HCT116 (cell line): Measurements from ENCODE around the gene CST8. TPM values are rescaled to one million over a fixed set of nuclear protein-coding genes. Genes with fewer than 3 reads are reported as not detected.

Experiments
- ATAC-seq: fragments of 200-7000 bp; cut with Tn5 transposase; 2 replicates; pipeline ENCODE4 v1.9.1; 2020; ENCODE audit warnings: mild to moderate bottlenecking, moderate library complexity
- BruUV-seq: library from RNA; stranded (reverse); fragments of 400-500 nt; replicated peaks from 2 replicates; lab custom pipeline; 2021; lab: Mats Ljungman, UMichigan
- CTCF ChIA-PET: fragments of 300-600 bp; sonication (Branson Sonifier 250); formaldehyde crosslinking; loops from one replicate; lab custom pipeline; 2021; ENCODE audit warnings: antibody characterized with exemption; lab: Charles Lee
- POLR2A ChIA-PET: fragments of 300-600, 350-600 bp; sonication (Branson Sonifier 250); formaldehyde crosslinking; loops from one replicate; lab custom pipeline; 2021; ENCODE audit warnings: antibody characterized with exemption; lab: Charles Lee
- RAD21 ChIA-PET, 2 experiments: fragments of 300-600 bp; sonication (Branson Sonifier 250); formaldehyde crosslinking; loops; one replicate each; lab custom pipeline; 2023; ENCODE audit warnings: low total read pairs in 2 of 2; ENCODE audit not compliant: uncharacterized antibody in 2 of 2, unreplicated experiment in 2 of 2, low non-redundant PET in 1 of 2; lab: Charles Lee
- DNase-seq: peaks from one replicate; pipeline ENCODE4 v3.0.0-alpha.2; 2010; ENCODE audit warnings: low read depth, low spot score
- H2AFZ ChIP-seq: fragments of 200-600 bp; shearing (Covaris generic), sonication (generic); 2 replicates; pipeline ENCODE4 v1.6.1; 2017; ENCODE audit warnings: low read depth, mixed run types, mixed read lengths, antibody characterized with exemption, low read length; ENCODE audit not compliant: poor library complexity, severe bottlenecking
- H3K27ac ChIP-seq: 2 replicates; pipeline ENCODE4 v1.5.1; 2012; ENCODE audit warnings: low read depth, low read length
- H3K27me3 ChIP-seq: fragments of 200-600 bp; sonication (generic); 2 replicates; pipeline ENCODE4 v1.6.1; 2016; ENCODE audit warnings: mixed run types, low read length, mixed read lengths; ENCODE audit not compliant: insufficient read depth
- H3K36me3 ChIP-seq, 2 experiments: fragments of 200-500 bp in 1 of 2; fragments of 200-600 bp in 1 of 2; sonication (Bioruptor generic) in 1 of 2; sonication (generic) in 1 of 2; 2 replicates each; pipeline versions ENCODE4 v1.5.1 to v1.6.1; 2014 to 2016; ENCODE audit warnings: low read length in 2 of 2, inconsistent platforms in 1 of 2, mixed read lengths in 1 of 2, mixed run types in 1 of 2; ENCODE audit not compliant: insufficient read depth in 2 of 2, control insufficient read depth in 1 of 2
- H3K4me1 ChIP-seq, 2 experiments: fragments of 200-600 bp in 1 of 2; sonication (generic) in 1 of 2; 2 replicates each; pipeline versions ENCODE4 v1.5.1 to v1.6.1; 2012 to 2017; ENCODE audit warnings: low read length in 2 of 2, inconsistent platforms in 1 of 2, mild to moderate bottlenecking in 1 of 2, mixed read lengths in 1 of 2, mixed run types in 1 of 2, moderate library complexity in 1 of 2; ENCODE audit not compliant: insufficient read depth in 2 of 2, control insufficient read depth in 1 of 2
- H3K4me2 ChIP-seq: fragments of 200-600 bp; sonication (generic); 2 replicates; pipeline ENCODE4 v1.6.1; 2017; ENCODE audit warnings: mixed run types, low read length, mixed read lengths
- H3K4me3 ChIP-seq, 2 experiments: fragments of 200-600 bp in 1 of 2; sonication (generic) in 1 of 2; replicated peaks in 1 of 2; 2 replicates each; pipeline ENCODE4 v1.5.1; 2011 to 2016; ENCODE audit warnings: low read length in 2 of 2, control low read depth in 1 of 2, low read depth in 1 of 2, mild to moderate bottlenecking in 1 of 2, mixed read lengths in 1 of 2, mixed run types in 1 of 2
- H3K79me2 ChIP-seq: fragments of 200-600 bp; sonication (generic); 2 replicates; pipeline ENCODE4 v1.6.1; 2017; ENCODE audit warnings: mild to moderate bottlenecking, mixed run types, low read length, moderate library complexity, mixed read lengths; ENCODE audit not compliant: insufficient read depth
- H3K9ac ChIP-seq: fragments of 200-600 bp; sonication (generic); 2 replicates; pipeline ENCODE4 v1.6.1; 2016; ENCODE audit warnings: low read length, mixed read lengths
- H3K9me2 ChIP-seq: fragments of 200-600 bp; sonication (generic), shearing (Covaris generic); 2 replicates; pipeline ENCODE4 v1.6.1; 2017; ENCODE audit warnings: mixed run types, mild to moderate bottlenecking, moderate library complexity; ENCODE audit not compliant: insufficient read depth
- H3K9me3 ChIP-seq, 2 experiments: fragments of 200-500 bp in 1 of 2; fragments of 200-600 bp in 1 of 2; sonication (Bioruptor generic) in 1 of 2; sonication (generic) in 1 of 2; 2 replicates each; pipeline ENCODE4 v1.6.1; 2014 to 2017; ENCODE audit warnings: low read length in 2 of 2, mixed read lengths in 2 of 2, inconsistent platforms in 1 of 2, low read depth in 1 of 2, mild to moderate bottlenecking in 1 of 2, mixed run types in 1 of 2, moderate library complexity in 1 of 2; ENCODE audit not compliant: control insufficient read depth in 1 of 2, insufficient read depth in 1 of 2
- H4K20me1 ChIP-seq: fragments of 200-600 bp; sonication (generic), shearing (Covaris generic); 2 replicates; pipeline ENCODE4 v1.6.1; 2017; ENCODE audit warnings: mixed run types, mild to moderate bottlenecking, moderate library complexity; ENCODE audit not compliant: insufficient read depth
- CTCF ChIP-seq, 3 experiments: fragments of 200-600 bp in 1 of 3; sonication (generic) in 1 of 3; IDR thresholded peaks in 2 of 3; conservative IDR thresholded peaks in 1 of 3; 2 replicates each; pipeline ENCODE4 v1.5.1; 2012 to 2017; ENCODE audit warnings: low read depth in 2 of 3, low read length in 2 of 3, antibody characterized with exemption in 1 of 3, borderline replicate concordance in 1 of 3, control low read depth in 1 of 3, mild to moderate bottlenecking in 1 of 3, mixed read lengths in 1 of 3, mixed run types in 1 of 3, moderate library complexity in 1 of 3; ENCODE audit not compliant: insufficient read depth in 1 of 3
- EGR1 ChIP-seq: IDR thresholded peaks from 2 replicates; pipeline ENCODE4 v1.6.1; 2012; ENCODE audit warnings: low read depth
- POLR2AphosphoS5 ChIP-seq: IDR thresholded peaks from 2 replicates; pipeline ENCODE4 v1.6.1; 2011; ENCODE audit warnings: mild to moderate bottlenecking, low read depth, low read length, moderate library complexity
- SP1 ChIP-seq: IDR thresholded peaks from 2 replicates; pipeline ENCODE4 v1.6.1; 2012; ENCODE audit warnings: low read depth
- intact Hi-C: fragments of 100-400 bp; cut with micrococcal nuclease; formaldehyde crosslinking; loops from 2 replicates; pipeline ENCODE4 v1.10.0; 2022
- total RNA-seq: library from RNA; stranded (reverse); gene quantifications from one replicate; pipeline ENCODE4 v1.2.1, GENCODE V29; 2021; ENCODE audit not compliant: unreplicated experiment
- TF ChIP-seq, protein P1 (sequence below): IDR thresholded peaks from 2 replicates; pipeline ENCODE4 v1.6.1; 2012

Gene CST8
- total RNA-seq, 1 experiment from 2014 or later, result not detected

DNA sequence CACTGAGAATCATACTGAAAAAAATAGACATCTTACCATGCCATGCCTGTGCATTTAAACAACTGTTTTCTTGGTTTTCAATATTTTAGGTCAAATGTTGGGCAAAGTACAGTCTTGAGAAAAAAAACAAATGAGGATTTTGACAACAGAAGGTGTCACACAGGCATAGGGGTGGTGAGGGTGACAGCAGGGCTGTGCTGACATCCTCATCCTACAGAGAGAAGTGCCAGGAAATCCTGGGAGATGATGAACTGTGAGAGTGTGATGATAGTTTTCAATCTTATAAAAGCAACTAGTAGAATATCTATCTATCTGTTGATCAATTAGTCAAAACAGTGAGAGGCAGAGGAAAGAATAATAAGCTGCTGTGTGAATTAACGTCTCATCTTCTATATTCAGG, 23.9 kb downstream of the CST8 start (continued):
- no peak for TF ChIP-seq CTCF (IDR thresholded peaks at IDR 0.05 in 2 of 3, conservative IDR thresholded peaks at IDR 0.05 in 1 of 3; ENCODE audit: borderline replicate concordance in 1 of 3, insufficient read depth in 1 of 3, low read depth in 2 of 3, low read length in 2 of 3)

GRCh38 chr20:23515250-23515939, 24.5 kb downstream of the CST8 start:
- Histone ChIP-seq H3K27me3 (no peaks in the 10 kb centered on the region), H3K9me2 (no peaks in the 10 kb centered on the region), H3K9ac (no peak overlapping the region), H3K27ac (no peak overlapping the region), H2AFZ (no peak overlapping the region), H3K4me2 (no peak overlapping the region), H4K20me1 (no peaks in the 10 kb centered on the region), H3K4me1 (no peaks in the 10 kb centered on the region), H3K9me3 (no peaks in the 10 kb centered on the region), H3K79me2 (no peaks in the 10 kb centered on the region), H3K4me3 (no peak overlapping the region), H3K36me3 (no peaks in the 10 kb centered on the region)
- no peak for DNase-seq
- POLR2A ChIA-PET, result no interaction called here
- RAD21 ChIA-PET, result no interaction called here
- no peak for ATAC-seq
- CTCF ChIA-PET, result no interaction called here
- intact Hi-C loops, result no loop called here
- no TSS peak for BruUV-seq
- TF ChIP-seq EGR1 (no peak), SP1 (no peak)
- TF ChIP-seq, all 23 proteins: peak for 0

DNA sequence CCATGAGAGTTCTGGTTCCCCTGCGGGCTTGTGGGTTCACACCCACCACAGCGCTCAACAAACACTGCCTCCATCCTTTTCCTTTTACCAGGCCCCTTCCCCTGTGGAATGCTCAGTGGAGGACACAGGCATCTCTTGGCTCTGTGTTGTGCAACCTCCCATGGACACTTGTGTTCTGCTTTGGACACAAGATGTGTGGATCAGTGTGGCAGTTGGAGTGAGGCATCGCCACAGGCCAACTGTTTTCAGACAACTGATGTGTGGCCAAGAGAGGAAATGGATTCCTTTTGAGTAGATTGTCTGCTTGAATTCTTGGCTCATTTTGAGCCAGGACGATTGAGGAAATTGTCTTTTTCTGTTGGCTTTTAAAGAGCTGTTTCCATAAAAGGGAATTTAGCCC, 26.8 kb downstream of the CST8 start:
- intact Hi-C loops, result no loop called here
- H3K4me1 ChIP-seq, result no peaks in the 10 kb centered on the region
- ATAC-seq (no peak), DNase-seq (no peak)
- ChIA-PET RAD21 (no interaction called here), CTCF (no interaction called here), POLR2A (no interaction called here)
- no peak overlapping the region for H2AFZ ChIP-seq
- H3K27ac ChIP-seq, result no peak overlapping the region
- H3K9me3 ChIP-seq, result no peaks in the 10 kb centered on the region
- no peaks in the 10 kb centered on the region for H3K9me2 ChIP-seq
- H3K4me2 ChIP-seq, result no peak overlapping the region
- no peak overlapping the region for H3K9ac ChIP-seq
- TF ChIP-seq, protein P1, sequence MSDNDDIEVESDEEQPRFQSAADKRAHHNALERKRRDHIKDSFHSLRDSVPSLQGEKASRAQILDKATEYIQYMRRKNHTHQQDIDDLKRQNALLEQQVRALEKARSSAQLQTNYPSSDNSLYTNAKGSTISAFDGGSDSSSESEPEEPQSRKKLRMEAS, result no peak
- no peak for TF ChIP-seq POLR2AphosphoS5
- H3K36me3 ChIP-seq, result no peaks in the 10 kb centered on the region
- no peaks in the 10 kb centered on the region for H3K79me2 ChIP-seq
- H3K4me3 ChIP-seq, result no peak overlapping the region
- H3K27me3 ChIP-seq, result peaks cover 7% of the 10 kb centered on the region; the same call in 1 of the 2 replicates
- BruUV-seq, result no TSS peak
- no peaks in the 10 kb centered on the region for H4K20me1 ChIP-seq
